Measurements from ENCODE around the gene ALKBH5. TPM values are rescaled to one million over a fixed set of nuclear protein-coding genes. Genes with fewer than 3 reads are reported as not detected.

ALKBH5 gene
- total and polyA plus RNA-seq, 2 experiments from 2014 or later: 32.2 to 117 TPM

- Histone ChIP-seq H2AFZ (no peak overlapping the region), H3K79me2 (replicated peaks; ENCODE audit: insufficient read depth) (no peaks in the 10 kb centered on the region), H3K27me3 (ENCODE audit: insufficient read depth) (no peaks in the 10 kb centered on the region), H3K36me3 (ENCODE audit: insufficient read depth) (no peaks in the 10 kb centered on the region), H3F3A (replicated peaks; ENCODE audit: low read depth) (peaks cover 12% of the 10 kb centered on the region), H3K4me3 (no peak overlapping the region), H3K4me2 (no peak overlapping the region), H3K9me2 (ENCODE audit: insufficient read depth) (no peaks in the 10 kb centered on the region), H3K27ac (ENCODE audit: low read depth) (0 out of 2 replicates have a peak overlapping the region, but pooled peaks have one; percentile 32), H4K20me1 (replicated peaks; ENCODE audit: insufficient read depth) (no peaks in the 10 kb centered on the region), H3K4me1 (ENCODE audit: insufficient read depth) (no peaks in the 10 kb centered on the region; the same call in 1 of the 2 replicates)
- Mint-ChIP-seq H3K4me1 (peaks cover 9% of the 10 kb centered on the region; the same call in 2 of the 3 replicates), H3K27me3 (ENCODE audit: insufficient read depth, low read depth, poor library complexity) (peaks cover 3% of the 10 kb centered on the region), H3K27ac (no peak overlapping the region; the same call in 1 of the 2 replicates), H3K9me3 (no peaks in the 10 kb centered on the region), H3K36me3 (ENCODE audit: low read depth) (no peaks in the 10 kb centered on the region), H3K4me3 (no peak overlapping the region)
- ATAC-seq (no peak), DNase-seq (ENCODE audit: low spot score) (no peak)
- TF ChIP-seq CREB1 (CRISPR knock-in tag; IDR thresholded peaks at IDR 0.05; ENCODE audit: low read depth) (no peak), REST (IDR thresholded peaks at IDR 0.05; ENCODE audit: unreplicated experiment) (no peak), ZNF331 (CRISPR knock-in tag; IDR thresholded peaks at IDR 0.05; ENCODE audit: low read depth) (no peak), EZH2phosphoT487 (IDR thresholded peaks at IDR 0.05; ENCODE audit: unreplicated experiment) (no peak), ZNF462 (CRISPR knock-in tag; IDR thresholded peaks at IDR 0.05) (no peak), POLR2AphosphoS5 (IDR thresholded peaks at IDR 0.05; ENCODE audit: low read depth) (no peak), EZH2 (IDR thresholded peaks at IDR 0.05; ENCODE audit: low read depth, unreplicated experiment) (no peak), NANOG (IDR thresholded peaks at IDR 0.05; ENCODE audit: borderline replicate concordance) (no peak), JUNB (IDR thresholded peaks at IDR 0.05; ENCODE audit: unreplicated experiment) (no peak), CTCF (conservative IDR thresholded peaks at IDR 0.05; ENCODE audit: low read depth in 2 of 2) (no peak), ETS1 (IDR thresholded peaks at IDR 0.05) (no peak), ZNF114 (CRISPR knock-in tag; IDR thresholded peaks at IDR 0.05) (no peak), STAT1 (IDR thresholded peaks at IDR 0.05; ENCODE audit: unreplicated experiment) (no peak)
These were observed 5.9 kb upstream of the ALKBH5 start for GRCh38 chr17:18177722-18178121.

Measured in GM23338 (cell line).